HG02610 (cell line): ENCODE results near the gene HIGD1B.
A peak's percentile ranks its signal among the peaks of the same experiment; 100 is the strongest.

Experiments used
- ATAC-seq: cut with Tn5 transposase; IDR thresholded peaks from one replicate; pipeline ENCODE4 v1.9.1; 2021; ENCODE audit warnings: mild to moderate bottlenecking, moderate library complexity; ENCODE audit not compliant: unreplicated experiment

Gene HIGD1B

DNA sequence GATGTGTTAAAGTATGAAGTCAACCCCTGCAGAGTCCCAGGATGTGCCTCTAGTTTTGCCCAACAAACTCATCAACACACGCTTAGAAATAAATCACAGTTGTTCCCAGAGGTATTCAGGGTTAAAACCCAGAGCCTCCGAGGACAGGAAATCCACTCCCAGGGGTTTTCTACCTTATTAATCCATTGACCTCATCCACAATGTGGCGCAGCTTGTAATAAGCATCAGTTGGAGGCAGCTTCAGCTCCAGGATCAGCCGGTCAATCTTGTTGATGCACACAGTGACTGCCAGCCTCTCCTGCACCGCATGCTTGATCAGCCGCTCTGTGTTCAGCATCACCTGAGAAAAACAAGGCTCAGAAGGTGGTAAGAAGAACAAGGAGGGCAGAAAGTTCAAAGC, 28.1 kb downstream of the HIGD1B start:
- ATAC-seq: no peak

DNA sequence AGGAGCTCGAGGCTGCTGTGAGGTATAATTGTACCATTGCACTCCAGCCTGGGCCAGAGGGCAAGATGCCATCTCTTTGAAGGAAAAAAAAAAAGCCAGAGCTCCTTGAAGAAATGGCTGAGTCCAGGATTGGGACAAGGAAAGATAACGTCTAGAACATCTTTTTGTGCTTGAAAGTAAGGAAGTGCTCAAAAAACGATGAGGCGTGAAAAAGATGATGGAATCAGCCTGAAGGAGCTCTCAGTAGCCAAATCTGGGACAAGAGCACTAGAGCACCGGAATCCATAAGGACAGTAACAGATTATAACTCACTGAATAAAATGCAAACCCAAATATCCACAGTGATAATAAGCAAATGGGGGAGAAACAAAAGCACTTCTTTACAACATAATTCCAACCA, 29.4 kb downstream of the HIGD1B start:
- no peak for ATAC-seq

DNA sequence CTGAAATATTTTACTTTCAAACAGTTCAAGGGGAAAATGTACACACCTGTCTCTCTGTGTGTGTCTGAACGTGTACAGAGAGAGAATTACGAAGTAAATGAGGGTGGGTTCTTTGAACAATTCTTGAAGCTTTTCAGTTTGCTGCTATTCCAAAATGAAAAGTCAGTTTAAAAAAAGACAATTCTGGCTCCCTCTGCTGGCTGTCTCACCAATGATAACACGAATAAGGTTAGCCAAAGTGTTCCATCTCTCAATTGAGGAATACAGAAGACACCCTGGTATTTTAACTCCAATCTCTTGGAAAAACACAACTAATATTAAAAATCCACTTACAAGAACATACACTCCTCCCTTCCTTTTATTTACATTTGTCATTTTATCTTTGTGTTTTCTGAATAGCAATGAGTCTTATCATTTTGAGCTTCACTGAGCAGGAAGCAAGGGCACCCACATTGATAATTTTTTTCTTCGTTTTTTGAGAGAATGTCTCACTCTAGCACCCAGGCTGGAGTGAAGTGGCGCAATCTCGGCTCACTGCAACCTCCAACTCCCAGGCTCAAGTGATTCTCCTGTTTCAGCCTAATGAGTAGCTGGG, 31.0 kb downstream of the HIGD1B start:
- no peak for ATAC-seq

DNA sequence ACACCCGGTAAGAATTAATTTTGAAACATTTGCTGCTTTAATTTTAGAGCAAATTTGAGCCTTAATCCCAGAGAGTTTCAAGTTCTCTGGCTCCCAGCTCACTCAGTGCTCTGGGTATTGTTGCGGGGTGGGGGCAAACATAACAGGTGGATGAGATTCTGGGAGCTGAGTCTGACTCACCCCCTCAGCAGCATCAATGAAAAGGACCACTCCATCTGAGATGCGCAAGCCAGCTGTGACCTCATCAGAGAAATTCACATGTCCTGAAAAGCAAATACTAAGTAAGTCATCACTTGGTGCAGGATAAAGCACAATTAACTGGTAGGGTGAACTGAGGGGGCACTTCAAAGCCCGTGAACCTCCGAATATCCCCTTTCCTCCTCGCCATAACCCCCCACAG, 31.7 kb downstream of the HIGD1B start:
- no peak for ATAC-seq

DNA sequence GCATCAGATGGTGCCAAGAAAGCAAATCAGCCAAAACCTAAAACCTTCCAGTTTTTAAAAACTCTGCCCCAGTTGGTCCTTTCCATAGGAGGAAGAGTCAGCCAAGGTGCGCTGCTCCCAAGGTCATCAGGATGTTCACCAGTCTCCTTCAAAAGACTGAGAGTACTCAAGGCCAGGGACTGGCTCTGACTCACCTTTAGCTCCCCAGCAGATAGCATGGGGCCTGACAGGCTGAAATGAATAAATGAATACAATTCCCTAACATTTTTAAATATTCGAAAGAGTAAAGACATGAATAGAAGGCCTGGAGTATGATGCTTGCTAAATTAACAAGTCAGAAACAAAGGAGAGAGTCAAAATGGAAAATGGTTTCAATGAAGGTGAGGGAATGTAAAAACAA, 32.4 kb downstream of the HIGD1B start:
- no peak for ATAC-seq

DNA sequence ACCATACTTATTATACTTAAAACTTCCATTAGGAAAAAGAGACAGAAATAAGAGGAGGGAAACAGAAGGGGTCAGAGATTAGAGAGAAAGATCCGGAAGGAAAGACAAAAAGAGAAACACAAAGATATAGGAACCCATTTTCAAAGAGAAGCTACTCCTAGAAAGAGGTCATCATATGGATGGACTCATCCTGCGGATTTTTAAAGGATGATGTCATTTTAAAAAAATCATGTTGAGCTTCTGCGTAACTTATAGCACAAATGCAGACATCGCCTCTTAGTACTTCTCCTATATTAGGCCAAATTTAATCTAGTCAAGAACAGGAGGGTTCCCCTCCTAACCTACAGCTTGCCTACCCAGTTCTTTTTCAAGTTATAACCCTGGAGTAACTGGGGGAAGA, 33.5 kb downstream of the HIGD1B start:
- ATAC-seq: no peak

DNA sequence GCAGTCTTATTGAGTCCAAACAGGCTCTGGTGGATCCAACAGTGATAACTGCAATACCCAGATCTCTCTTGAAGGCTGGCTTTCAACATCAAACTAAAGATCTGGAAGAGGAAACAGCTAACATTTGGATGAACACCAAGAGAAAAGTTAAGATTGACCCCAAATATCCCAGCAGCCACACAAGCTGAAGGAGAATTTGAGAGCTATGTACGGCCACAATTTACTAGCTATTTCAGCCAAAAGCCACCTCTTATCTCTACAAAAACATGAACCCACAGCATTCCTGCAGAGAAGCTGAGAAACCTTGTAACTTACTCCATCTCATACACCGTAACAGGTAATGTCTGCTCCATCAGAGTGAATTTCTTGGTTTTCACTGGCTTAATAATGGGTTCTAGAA, 37.3 kb downstream of the HIGD1B start:
- no peak for ATAC-seq

DNA sequence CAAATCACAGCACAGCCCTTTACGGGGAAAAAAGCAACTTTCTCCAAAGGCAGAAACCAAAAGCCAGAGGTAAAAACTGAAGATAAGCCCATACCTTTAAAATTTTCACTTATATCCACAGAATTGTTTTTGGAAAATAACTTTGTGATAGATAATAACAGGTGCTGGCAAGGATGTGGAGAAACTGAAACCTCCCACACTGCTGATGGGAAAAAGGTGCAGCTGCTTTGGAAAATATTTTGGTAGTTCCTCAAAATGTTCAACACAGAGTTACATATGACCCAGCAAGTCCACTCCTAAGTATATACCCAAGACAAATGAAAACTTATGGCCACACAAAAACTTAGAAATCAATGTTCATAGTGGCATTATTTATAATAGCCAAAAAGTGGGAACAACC, 39.3 kb downstream of the HIGD1B start:
- no peak for ATAC-seq

DNA sequence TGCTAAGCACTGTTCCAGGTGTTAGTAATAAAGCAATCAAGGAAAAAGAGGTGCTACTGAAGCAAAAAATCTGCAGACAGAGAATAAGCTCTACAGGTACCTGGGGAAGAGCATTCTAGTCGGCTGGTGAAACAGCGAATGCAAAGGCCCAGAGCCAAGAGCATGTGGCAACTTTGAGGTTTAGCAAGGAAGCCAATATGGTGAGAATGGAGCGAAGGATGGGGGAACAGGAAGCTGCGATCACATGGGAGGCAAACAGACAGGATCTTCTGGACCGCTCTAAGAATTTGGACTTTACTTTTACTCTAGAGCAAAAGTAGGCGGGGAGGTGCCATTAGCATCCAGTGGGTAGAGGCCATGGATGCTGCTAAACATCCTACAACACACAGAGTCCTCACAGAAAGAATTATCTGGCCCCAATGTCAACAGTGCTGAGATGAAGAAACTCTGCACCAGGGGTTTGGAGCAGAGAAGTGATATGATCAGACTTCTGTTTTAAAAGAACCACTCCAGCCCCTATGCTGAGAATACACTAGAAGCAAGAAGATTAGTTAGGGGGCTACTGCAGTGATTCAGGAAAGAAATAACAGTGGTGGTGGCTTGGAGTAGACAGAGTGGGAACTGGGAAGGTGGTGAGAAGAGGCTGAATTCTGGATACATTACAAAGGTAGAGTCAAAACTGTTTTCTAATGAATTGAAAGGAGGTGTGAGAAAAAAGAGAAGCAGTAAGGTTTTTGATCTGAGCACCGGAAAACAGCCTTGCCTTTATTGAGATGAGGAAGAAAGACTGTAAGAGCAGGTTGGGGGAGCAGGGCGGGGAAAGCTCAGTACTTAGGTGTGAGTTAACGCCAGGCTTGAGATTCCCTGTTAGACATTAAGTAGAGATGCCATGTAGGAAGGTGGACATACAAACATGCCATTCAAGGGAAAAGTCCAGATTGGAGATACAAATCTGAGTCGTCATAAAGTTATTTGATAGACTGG, 40.6 kb downstream of the HIGD1B start:
- no peak for ATAC-seq

DNA sequence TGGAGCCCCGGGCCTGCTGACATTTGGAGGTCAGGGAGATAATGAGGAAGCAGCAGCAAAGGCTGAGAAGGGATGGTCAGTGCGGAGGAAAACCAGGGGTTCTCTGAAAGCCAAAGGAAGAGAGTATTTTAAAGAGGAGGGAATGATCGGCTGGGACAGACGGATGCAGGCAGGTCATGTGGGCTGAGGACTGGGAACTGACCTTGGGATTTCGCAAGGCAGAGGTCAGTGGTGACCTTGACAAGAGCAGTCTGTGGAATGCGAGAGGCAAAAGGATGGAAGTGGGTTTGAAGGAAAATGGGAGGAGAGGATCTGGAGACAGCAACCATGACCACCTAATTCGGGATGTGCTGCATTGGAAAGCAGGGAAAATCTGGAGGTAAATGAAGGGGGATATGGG, 41.3 kb downstream of the HIGD1B start:
- ATAC-seq: no peak

DNA sequence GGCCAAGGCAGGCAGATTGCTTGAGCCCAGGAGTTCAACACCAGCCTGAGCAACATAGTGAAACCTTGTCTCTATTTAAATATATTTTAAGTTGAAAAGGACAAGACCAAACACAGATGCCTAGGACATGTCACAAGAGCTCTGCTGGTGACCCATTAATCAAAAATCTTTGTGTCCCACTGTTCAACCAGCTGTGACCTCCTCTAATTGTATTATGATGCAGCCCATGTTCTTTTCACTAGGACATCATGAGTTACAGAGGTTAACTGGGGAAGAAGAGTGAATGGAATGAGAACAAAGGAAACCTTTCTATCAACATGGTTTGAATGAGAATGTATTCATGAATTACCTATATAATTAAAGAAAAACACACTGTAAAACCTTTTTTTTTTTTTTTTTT, 44.6 kb downstream of the HIGD1B start:
- no peak for ATAC-seq

DNA sequence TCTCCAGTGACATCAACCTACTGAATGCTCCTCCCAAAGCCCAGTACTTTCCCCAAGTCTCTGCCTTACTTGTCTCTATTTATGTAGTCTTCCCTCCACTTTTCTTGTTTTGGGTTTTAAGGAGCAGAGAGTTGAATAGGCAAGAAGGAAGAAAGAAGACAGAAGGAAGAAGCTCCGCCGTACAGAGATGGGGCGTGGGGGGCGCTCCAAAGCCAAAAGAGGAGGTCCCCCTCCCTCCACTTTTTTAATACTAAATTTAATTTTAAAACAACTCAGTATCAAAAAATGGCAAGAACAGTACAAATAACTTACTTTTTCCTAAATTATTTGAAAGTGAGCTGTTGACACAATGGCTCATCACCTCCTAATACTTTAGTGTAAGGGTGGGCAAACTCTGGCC, 47.0 kb downstream of the HIGD1B start:
- ATAC-seq: no peak

DNA sequence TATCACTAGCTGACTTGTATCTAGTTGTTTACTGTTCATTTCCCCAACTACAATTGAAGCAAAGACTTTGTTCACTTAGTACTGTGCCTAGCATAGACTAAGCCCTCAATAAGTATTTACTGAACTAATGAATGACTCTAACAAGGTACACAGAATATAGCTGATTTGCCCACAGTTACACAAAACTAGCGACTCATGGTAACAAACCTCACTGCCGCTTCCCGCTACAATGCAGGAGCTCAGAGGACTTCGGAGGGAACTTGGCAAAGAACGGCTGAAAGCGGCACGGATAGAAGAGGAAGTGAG, 51.0 kb downstream of the HIGD1B start:
- no peak for ATAC-seq

DNA sequence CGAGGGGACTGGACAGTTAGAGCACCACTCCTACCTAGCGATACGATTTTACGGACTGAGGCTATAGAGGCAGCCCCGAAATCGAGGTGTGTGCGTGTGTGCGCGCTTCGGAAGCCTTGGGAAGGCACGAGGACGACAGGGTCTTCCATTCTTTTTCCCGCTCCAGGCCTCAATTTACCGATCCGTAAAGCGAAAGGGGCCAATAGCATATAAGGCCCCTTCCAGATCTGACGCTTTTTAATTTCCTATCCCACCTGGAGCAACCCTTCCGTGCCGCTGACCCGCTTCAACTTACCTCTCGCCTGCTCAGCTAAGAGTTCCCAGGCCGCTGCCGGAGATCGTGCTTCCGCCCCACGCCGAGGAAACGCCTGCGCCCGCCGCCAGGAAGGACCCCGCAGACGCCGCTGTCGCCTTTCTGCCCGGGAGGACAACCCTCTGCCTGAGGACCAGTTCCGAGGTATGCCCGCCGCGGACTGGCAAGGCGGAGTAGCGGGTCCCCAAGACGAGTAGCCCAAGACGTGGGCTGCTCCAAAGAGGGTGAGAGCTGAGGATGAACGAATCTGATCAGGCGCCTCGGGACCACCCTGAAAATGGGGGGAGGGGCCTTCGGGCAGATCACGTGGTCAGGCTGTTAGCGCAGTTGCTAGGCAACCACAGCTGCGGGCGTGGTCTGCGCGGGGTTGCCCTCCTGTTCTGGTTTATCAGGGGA, 51.5 kb downstream of the HIGD1B start, which contains the start of gene EFTUD2:
Gene EFTUD2 (minus strand): TSS at position 372 of the 709 bp plus-strand sequence. CDS start 4,924 bp downstream, outside the sequence.
- peak; percentile 61 for ATAC-seq
